HG03520 (cell line): ENCODE results near the gene ARHGAP10.
"Not testable (repeated sequence)": the region's sequence is repeated elsewhere in the genome, so short reads cannot be mapped to it uniquely, and the experiment has no call there.

Experiments used
- ATAC-seq: cut with Tn5 transposase; IDR thresholded peaks from one replicate; pipeline ENCODE4 v1.9.1; 2021; ENCODE audit warnings: mild to moderate bottlenecking, moderate library complexity; ENCODE audit not compliant: unreplicated experiment

The ARHGAP10 gene

GRCh38 chr4:147791865-147792264 lies 60.0 kb downstream of the ARHGAP10 start:
- ATAC-seq = no peak

- peak; percentile 44 for ATAC-seq
Observed at GRCh38 chr4:147793569-147794313, 61.9 kb downstream of the ARHGAP10 start.

GRCh38 chr4:147794314-147794680 lies 62.4 kb downstream of the ARHGAP10 start:
- peak; percentile 24 for ATAC-seq

- peak; percentile 62 for ATAC-seq
Observed at GRCh38 chr4:147794787-147795413, 63.0 kb downstream of the ARHGAP10 start.

GRCh38 chr4:147799057-147799456 lies 67.2 kb downstream of the ARHGAP10 start:
- ATAC-seq = not testable (repeated sequence)

GRCh38 chr4:147799986-147800555 lies 68.2 kb downstream of the ARHGAP10 start:
- peak; percentile 97 for ATAC-seq

GRCh38 chr4:147801820-147802219 lies 69.9 kb downstream of the ARHGAP10 start:
- no peak for ATAC-seq

GRCh38 chr4:147802346-147802745 lies 70.5 kb downstream of the ARHGAP10 start:
- no peak for ATAC-seq

GRCh38 chr4:147805946-147806345 lies 74.1 kb downstream of the ARHGAP10 start:
- no peak for ATAC-seq

- no peak for ATAC-seq
Observed at GRCh38 chr4:147808447-147808846, 76.6 kb downstream of the ARHGAP10 start.

- ATAC-seq = no peak
Observed at GRCh38 chr4:147809211-147809610, 77.3 kb downstream of the ARHGAP10 start.

- ATAC-seq = no peak
Observed at GRCh38 chr4:147811878-147812277, 80.0 kb downstream of the ARHGAP10 start.

- no peak for ATAC-seq
Observed at GRCh38 chr4:147813109-147813773, 81.4 kb downstream of the ARHGAP10 start.

GRCh38 chr4:147813973-147814372 lies 82.1 kb downstream of the ARHGAP10 start:
- ATAC-seq = no peak

- ATAC-seq = no peak
Observed at GRCh38 chr4:147814376-147814775, 82.5 kb downstream of the ARHGAP10 start.

GRCh38 chr4:147815741-147816140 lies 83.9 kb downstream of the ARHGAP10 start:
- ATAC-seq = no peak

- ATAC-seq = no peak
Observed at GRCh38 chr4:147816382-147817254, 84.7 kb downstream of the ARHGAP10 start.

- ATAC-seq = no peak
Observed at GRCh38 chr4:147820975-147821374, 89.1 kb downstream of the ARHGAP10 start.

GRCh38 chr4:147821555-147821954 lies 89.7 kb downstream of the ARHGAP10 start:
- ATAC-seq = peak; percentile 66

GRCh38 chr4:147822128-147822527 lies 90.2 kb downstream of the ARHGAP10 start:
- ATAC-seq = no peak

GRCh38 chr4:147823130-147823529 lies 91.2 kb downstream of the ARHGAP10 start:
- ATAC-seq = no peak
